ENCODE data around the gene PROC.

The PROC gene

GRCh38 chr2:127426501-127427354 is 8.5 kb downstream of the PROC start:
- DNase-seq (ENCODE audit: low spot score): no peak
- no peak for TF ChIP-seq CTCF (IDR thresholded peaks at IDR 0.05; ENCODE audit: borderline replicate concordance, control extremely low read depth, extremely low read depth, insufficient read depth, missing control alignments)
- in situ Hi-C loops (cut with MboI; ENCODE audit: low sequenced_read_pairs, unreplicated experiment): no loop called here

GRCh38 chr2:127427376-127428056 is 9.3 kb downstream of the PROC start:
- TF ChIP-seq CTCF (IDR thresholded peaks at IDR 0.05; ENCODE audit: borderline replicate concordance, control extremely low read depth, extremely low read depth, insufficient read depth, missing control alignments): no peak
- in situ Hi-C loops (cut with MboI; ENCODE audit: low sequenced_read_pairs, unreplicated experiment): no loop called here

GRCh38 chr2:127428057-127428814 is 10.0 kb downstream of the PROC start:
- DNase-seq (ENCODE audit: low spot score): no peak
- in situ Hi-C loops (cut with MboI; ENCODE audit: low sequenced_read_pairs, unreplicated experiment): no loop called here
- no peak for TF ChIP-seq CTCF (IDR thresholded peaks at IDR 0.05; ENCODE audit: borderline replicate concordance, control extremely low read depth, extremely low read depth, insufficient read depth, missing control alignments)

More at GRCh38 chr2:127427376-127428056, 9.3 kb downstream of the PROC start:
- DNase-seq (ENCODE audit: low spot score): no peak

- in situ Hi-C loops (cut with MboI; ENCODE audit: low sequenced_read_pairs, unreplicated experiment): no loop called here
- no peak for DNase-seq (ENCODE audit: low spot score)
- no peak for TF ChIP-seq CTCF (IDR thresholded peaks at IDR 0.05; ENCODE audit: borderline replicate concordance, control extremely low read depth, extremely low read depth, insufficient read depth, missing control alignments)
These were observed 10.5 kb downstream of the PROC start for GRCh38 chr2:127428815-127429109.

- TF ChIP-seq CTCF (IDR thresholded peaks at IDR 0.05; ENCODE audit: borderline replicate concordance, control extremely low read depth, extremely low read depth, insufficient read depth, missing control alignments): no peak
- in situ Hi-C loops (cut with MboI; ENCODE audit: low sequenced_read_pairs, unreplicated experiment): no loop called here
- no peak for DNase-seq (ENCODE audit: low spot score)
These were observed 11.1 kb downstream of the PROC start for GRCh38 chr2:127429291-127429690.

- in situ Hi-C loops (cut with MboI; ENCODE audit: low sequenced_read_pairs, unreplicated experiment): no loop called here
- TF ChIP-seq CTCF (IDR thresholded peaks at IDR 0.05; ENCODE audit: borderline replicate concordance, control extremely low read depth, extremely low read depth, insufficient read depth, missing control alignments): no peak
- no peak for DNase-seq (ENCODE audit: low spot score)
These were observed 11.7 kb downstream of the PROC start for GRCh38 chr2:127429844-127430425.

All from GM13976 (cell line).